Natural killer cell (primary cell): ENCODE measurements around the gene RBM47. TPM values are rescaled to one million over a fixed set of nuclear protein-coding genes. Genes with fewer than 3 reads are reported as not detected.

ENCODE experiments used
- ATAC-seq, 3 donors: fragments of 150-1000 bp in 2 of 3; fragments of 200-7000 bp in 1 of 3; cut with Tn5 transposase; 1 replicate in 1 of 3; 2 replicates in 2 of 3; pipeline ENCODE4 v1.10.0; 2021; ENCODE audit warnings: mild to moderate bottlenecking in 2 of 3, moderate library complexity in 2 of 3
- DNase-seq, 2 donors: peaks; one replicate each; pipeline versions ENCODE4 v3.0.0 to v3.0.0-alpha.2; 2013 to 2021; ENCODE audit warnings: mixed read lengths in 1 of 2
- H3K27ac ChIP-seq: one replicate; pipeline ENCODE4 v1.5.1; 2013; ENCODE audit warnings: mild to moderate bottlenecking, low read length
- H3K27me3 ChIP-seq: one replicate; pipeline ENCODE4 v1.6.1; 2013; ENCODE audit warnings: low read length; ENCODE audit not compliant: control insufficient read depth, insufficient read depth
- H3K36me3 ChIP-seq: one replicate; pipeline ENCODE4 v1.6.1; 2013; ENCODE audit warnings: low read length; ENCODE audit not compliant: control insufficient read depth, insufficient read depth
- H3K4me1 ChIP-seq: one replicate; pipeline ENCODE4 v1.6.1; 2013; ENCODE audit warnings: low read length; ENCODE audit not compliant: control insufficient read depth, insufficient read depth
- H3K4me3 ChIP-seq: one replicate; pipeline ENCODE4 v1.5.1; 2013; ENCODE audit warnings: low read length
- H3K9me3 ChIP-seq: one replicate; pipeline ENCODE4 v1.6.1; 2013; ENCODE audit warnings: low read length; ENCODE audit not compliant: control insufficient read depth, insufficient read depth
- H3K27ac Mint-ChIP-seq, 2 donors: one replicate each; pipeline ENCODE4 v1.8.0; 2022; ENCODE audit warnings: mild to moderate bottlenecking in 2 of 2, mixed read lengths in 2 of 2, moderate library complexity in 1 of 2
- H3K27me3 Mint-ChIP-seq, 2 donors: one replicate each; pipeline ENCODE4 v1.8.0; 2022; ENCODE audit warnings: low read depth in 2 of 2, mixed read lengths in 2 of 2
- H3K36me3 Mint-ChIP-seq: one replicate; pipeline ENCODE4 v1.8.0; 2022; ENCODE audit warnings: mixed read lengths
- H3K4me1 Mint-ChIP-seq, 2 donors: one replicate each; pipeline ENCODE4 v1.8.0; 2022; ENCODE audit warnings: mixed read lengths in 2 of 2
- H3K4me3 Mint-ChIP-seq: one replicate; pipeline ENCODE4 v1.8.0; 2022; ENCODE audit warnings: mild to moderate bottlenecking, moderate library complexity, mixed read lengths
- H3K9me3 Mint-ChIP-seq, 2 donors: one replicate each; pipeline ENCODE4 v1.8.0; 2022; ENCODE audit warnings: mixed read lengths in 2 of 2
- WGBS: methylation state at CpG from one replicate; pipeline ENCODE4 v1.1.7; 2013; ENCODE audit warnings: missing lambda C conversion rate; ENCODE audit not compliant: insufficient coverage; 5-methylcytosine and 5-hydroxymethylcytosine counted together
- intact Hi-C: fragments of 100-400 bp; cut with micrococcal nuclease; formaldehyde crosslinking; loops from one replicate; pipeline ENCODE4 v1.14.2; 2022
- total RNA-seq, 4 donors: library from RNA; stranded (reverse); fragments of 120-200 nt in 1 of 4; gene quantifications; one replicate each; pipeline versions ENCODE4 v1.2.3 to v1.2.4, GENCODE V29; 2013 to 2022
- TF ChIP-seq, protein P1 (sequence below): fragments of 200-600 bp; IDR thresholded peaks from one replicate; pipeline ENCODE4 v1.8.0; 2022; ENCODE audit warnings: antibody characterized with exemption

Gene RBM47
- total RNA-seq, 3 donors from 2014 or later (not counting 1 experiment from before 2014, with no cell fraction given): 2.0 to 7.7 (median 3.9) TPM

DNA sequence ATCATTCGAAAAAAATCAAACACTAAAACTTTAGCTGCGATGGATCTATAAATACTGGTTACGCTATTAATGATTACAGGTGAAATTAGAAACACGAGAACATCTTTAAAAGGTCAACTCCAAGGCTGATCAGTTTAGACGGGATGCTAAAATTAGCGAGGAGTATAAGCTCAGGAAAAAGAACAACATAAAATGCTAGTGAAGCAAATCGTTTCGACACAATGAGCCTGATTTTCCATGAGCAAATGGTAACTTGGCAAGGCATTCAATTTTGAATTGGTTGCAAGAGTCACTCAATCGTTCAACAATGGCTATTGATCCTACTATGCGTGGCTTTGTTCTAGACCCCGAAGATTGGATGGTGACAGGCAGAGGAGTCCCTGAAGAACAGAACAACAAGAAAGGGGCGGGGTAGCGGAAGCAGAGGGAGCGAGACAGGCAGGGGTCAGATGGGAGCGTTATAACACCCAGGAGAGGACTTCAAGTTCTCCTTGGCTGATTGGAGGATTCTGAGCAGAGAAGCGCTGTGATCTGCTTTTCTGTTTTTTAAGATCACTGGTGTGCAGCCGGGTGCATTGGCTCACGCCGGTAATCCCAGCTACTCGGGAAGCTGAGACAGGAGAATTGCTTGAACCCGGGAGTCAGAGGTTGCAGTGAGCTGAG lies 146.5 kb downstream of the RBM47 start:
- no peak for ATAC-seq
- Mint-ChIP-seq H3K4me3 (no peak overlapping the region), H3K27me3 (peaks cover 7% of the 10 kb centered on the region in 2 donors), H3K9me3 (no peaks in the 10 kb centered on the region), H3K27ac (no peak overlapping the region), H3K36me3 (no peaks in the 10 kb centered on the region), H3K4me1 (no peaks in the 10 kb centered on the region)
- Histone ChIP-seq H3K36me3 (no peaks in the 10 kb centered on the region), H3K4me1 (no peaks in the 10 kb centered on the region), H3K4me3 (no peak overlapping the region), H3K27ac (no peak overlapping the region), H3K27me3 (no peaks in the 10 kb centered on the region), H3K9me3 (no peaks in the 10 kb centered on the region)
- no peak for DNase-seq
- intact Hi-C loops: no loop called here
- TF ChIP-seq, protein P1, sequence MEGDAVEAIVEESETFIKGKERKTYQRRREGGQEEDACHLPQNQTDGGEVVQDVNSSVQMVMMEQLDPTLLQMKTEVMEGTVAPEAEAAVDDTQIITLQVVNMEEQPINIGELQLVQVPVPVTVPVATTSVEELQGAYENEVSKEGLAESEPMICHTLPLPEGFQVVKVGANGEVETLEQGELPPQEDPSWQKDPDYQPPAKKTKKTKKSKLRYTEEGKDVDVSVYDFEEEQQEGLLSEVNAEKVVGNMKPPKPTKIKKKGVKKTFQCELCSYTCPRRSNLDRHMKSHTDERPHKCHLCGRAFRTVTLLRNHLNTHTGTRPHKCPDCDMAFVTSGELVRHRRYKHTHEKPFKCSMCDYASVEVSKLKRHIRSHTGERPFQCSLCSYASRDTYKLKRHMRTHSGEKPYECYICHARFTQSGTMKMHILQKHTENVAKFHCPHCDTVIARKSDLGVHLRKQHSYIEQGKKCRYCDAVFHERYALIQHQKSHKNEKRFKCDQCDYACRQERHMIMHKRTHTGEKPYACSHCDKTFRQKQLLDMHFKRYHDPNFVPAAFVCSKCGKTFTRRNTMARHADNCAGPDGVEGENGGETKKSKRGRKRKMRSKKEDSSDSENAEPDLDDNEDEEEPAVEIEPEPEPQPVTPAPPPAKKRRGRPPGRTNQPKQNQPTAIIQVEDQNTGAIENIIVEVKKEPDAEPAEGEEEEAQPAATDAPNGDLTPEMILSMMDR: no peak
- 94% methylated on average over 21 of the region's 21 CpGs for WGBS

DNA sequence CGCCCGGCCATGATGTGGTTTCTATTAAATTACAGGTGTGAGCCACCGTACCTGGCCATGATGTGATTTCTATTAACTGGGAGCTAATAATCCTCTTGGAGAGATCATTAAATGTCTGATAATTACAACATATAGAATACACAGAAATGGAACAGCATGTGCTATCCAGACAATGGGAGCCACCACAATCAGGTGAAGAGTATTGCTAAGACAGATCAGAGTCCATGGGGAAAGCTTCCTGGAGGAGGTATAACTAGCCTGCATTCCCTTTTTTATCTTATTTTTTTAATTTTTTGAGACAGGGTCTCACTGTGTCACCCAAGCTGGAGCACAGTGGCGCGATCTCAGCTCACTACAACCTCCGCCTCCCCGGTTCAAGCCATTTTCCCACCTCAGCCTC lies 147.7 kb downstream of the RBM47 start:
- TF ChIP-seq, protein P1: no peak
- intact Hi-C loops: no loop called here
- Histone ChIP-seq H3K9me3 (no peaks in the 10 kb centered on the region), H3K27ac (no peak overlapping the region), H3K4me1 (no peaks in the 10 kb centered on the region), H3K27me3 (no peaks in the 10 kb centered on the region), H3K36me3 (no peaks in the 10 kb centered on the region), H3K4me3 (no peak overlapping the region)
- H3K4me1 Mint-ChIP-seq: no peaks in the 10 kb centered on the region
- H3K27ac Mint-ChIP-seq: no peak overlapping the region
- H3K9me3 Mint-ChIP-seq: no peaks in the 10 kb centered on the region
- H3K27me3 Mint-ChIP-seq: peaks cover 7% of the 10 kb centered on the region in 2 donors
- ATAC-seq (no peak), DNase-seq (no peak)
- WGBS: 96% methylated on average over 7 of the region's 7 CpGs
- H3K36me3 Mint-ChIP-seq: no peaks in the 10 kb centered on the region
- H3K4me3 Mint-ChIP-seq: no peak overlapping the region

DNA sequence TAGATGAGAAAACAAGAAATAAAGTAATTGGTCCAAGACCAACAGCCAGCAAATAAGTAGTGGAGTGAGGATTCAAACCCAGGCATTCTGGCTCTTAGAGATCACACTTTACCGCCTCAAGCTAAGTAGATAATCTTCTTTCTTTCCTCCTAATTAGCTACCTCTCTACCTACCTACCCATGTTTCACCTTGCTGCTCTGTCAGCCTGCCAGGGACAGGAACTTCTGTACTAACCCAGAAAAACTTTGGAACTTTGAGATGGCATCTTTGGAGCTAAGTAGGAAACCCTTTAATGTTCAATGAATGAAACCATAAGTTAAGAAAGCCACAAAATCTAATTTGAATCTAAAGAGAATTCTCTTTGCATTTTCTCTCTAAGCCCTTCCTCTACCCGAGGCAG lies 149.4 kb downstream of the RBM47 start:
- no peak for ATAC-seq
- TF ChIP-seq, protein P1: no peak

DNA sequence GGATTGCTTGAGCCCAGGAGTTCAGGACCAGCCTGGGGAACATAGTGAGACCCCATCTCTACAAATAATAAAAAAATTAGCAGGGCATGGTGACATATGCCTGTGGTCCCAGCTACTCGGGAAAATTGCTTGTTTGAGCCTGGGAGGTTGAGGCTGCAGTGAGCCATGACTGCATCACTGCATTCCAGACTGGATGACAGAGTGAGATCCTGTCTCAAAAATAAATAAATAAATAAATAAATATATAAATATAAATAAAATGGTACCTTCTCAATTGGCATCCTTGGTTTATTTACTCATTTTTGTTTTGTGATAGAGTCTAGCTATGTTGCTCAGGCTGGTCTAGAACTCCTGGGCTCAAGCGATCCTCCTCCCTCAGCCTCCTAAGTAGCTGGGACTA lies 150.3 kb downstream of the RBM47 start:
- no peaks in the 10 kb centered on the region for H3K4me1 ChIP-seq
- H3K27me3 ChIP-seq: no peaks in the 10 kb centered on the region
- DNase-seq: no peak
- ATAC-seq: no peak
- TF ChIP-seq, protein P1: no peak
- H3K4me1 Mint-ChIP-seq: no peaks in the 10 kb centered on the region
- no peak overlapping the region for H3K4me3 ChIP-seq
- H3K9me3 Mint-ChIP-seq: no peaks in the 10 kb centered on the region
- H3K36me3 Mint-ChIP-seq: no peaks in the 10 kb centered on the region
- no peak overlapping the region for H3K27ac ChIP-seq
- no peaks in the 10 kb centered on the region for H3K36me3 ChIP-seq
- H3K27me3 Mint-ChIP-seq: peaks cover 2 to 7% of the 10 kb centered on the region in 2 donors
- no peak overlapping the region for H3K4me3 Mint-ChIP-seq
- intact Hi-C loops: no loop called here
- no peaks in the 10 kb centered on the region for H3K9me3 ChIP-seq
- H3K27ac Mint-ChIP-seq: no peak overlapping the region
- WGBS: 93% methylated on average over 2 of the region's 2 CpGs

More for the DNA sequence above, 149.4 kb downstream of the RBM47 start:
- H3K36me3 Mint-ChIP-seq: no peaks in the 10 kb centered on the region
- no peak overlapping the region for H3K4me3 Mint-ChIP-seq
- Histone ChIP-seq H3K4me1 (no peaks in the 10 kb centered on the region), H3K9me3 (no peaks in the 10 kb centered on the region), H3K36me3 (no peaks in the 10 kb centered on the region), H3K27ac (no peak overlapping the region), H3K27me3 (no peaks in the 10 kb centered on the region), H3K4me3 (no peak overlapping the region)
- WGBS: 66% methylated on average over 2 of the region's 2 CpGs
- DNase-seq: no peak
- no peaks in the 10 kb centered on the region for H3K4me1 Mint-ChIP-seq
- intact Hi-C loops: no loop called here
- H3K27ac Mint-ChIP-seq: no peak overlapping the region
- H3K27me3 Mint-ChIP-seq: peaks cover 7 to 9% of the 10 kb centered on the region in 2 donors
- no peaks in the 10 kb centered on the region for H3K9me3 Mint-ChIP-seq
